Fibroblast of skin of left biceps (primary cell): ENCODE data around the gene TIMP3.

Experiments
- DNase-seq, 2 experiments: peaks; one replicate each; pipeline ENCODE4 v3.0.0-alpha.2; 2013; ENCODE audit warnings: low read depth in 2 of 2

TIMP3 gene

GRCh38 chr22:32882774-32883530 lies 81.4 kb downstream of the TIMP3 start:
- DNase-seq = no peak

- no peak for DNase-seq
These were observed 85.9 kb downstream of the TIMP3 start for GRCh38 chr22:32887324-32887980.

GRCh38 chr22:32888976-32889375 lies 87.5 kb downstream of the TIMP3 start:
- DNase-seq = no peak

- no peak for DNase-seq
These were observed 95.4 kb downstream of the TIMP3 start for GRCh38 chr22:32896891-32897290.

- no peak for DNase-seq
These were observed 95.9 kb downstream of the TIMP3 start for GRCh38 chr22:32897400-32897799.

- DNase-seq = no peak
These were observed 99.6 kb downstream of the TIMP3 start for GRCh38 chr22:32900886-32901635.

- no peak for DNase-seq
These were observed 100.4 kb downstream of the TIMP3 start for GRCh38 chr22:32901925-32902324.

GRCh38 chr22:32903507-32903906 lies 102.0 kb downstream of the TIMP3 start:
- no peak for DNase-seq

GRCh38 chr22:32904044-32904443 lies 102.5 kb downstream of the TIMP3 start:
- DNase-seq = no peak

GRCh38 chr22:32905400-32905799 lies 103.9 kb downstream of the TIMP3 start:
- no peak for DNase-seq

- no peak for DNase-seq
These were observed 108.3 kb downstream of the TIMP3 start for GRCh38 chr22:32909581-32910428.

- no peak for DNase-seq
These were observed 108.9 kb downstream of the TIMP3 start for GRCh38 chr22:32910429-32910772.

- DNase-seq = no peak
These were observed 110.0 kb downstream of the TIMP3 start for GRCh38 chr22:32911503-32911902.
